ENCODE data around the gene ARID5A.

The ARID5A gene

GRCh38 chr2:96575785-96576456 lies 39.4 kb downstream of the ARID5A start:
- H3K27ac ChIP-seq (ENCODE audit: low read depth, low read length): no peak overlapping the region
- no peak overlapping the region for H3K4me3 ChIP-seq (ENCODE audit: low read depth, low read length)
- H3K27me3 ChIP-seq (ENCODE audit: control insufficient read depth, insufficient read depth, low read length): no peaks in the 10 kb centered on the region
- H3K4me1 ChIP-seq (ENCODE audit: control insufficient read depth, insufficient read depth, low read length): no peaks in the 10 kb centered on the region
- H3K9me3 ChIP-seq (ENCODE audit: control insufficient read depth, insufficient read depth, low read depth, low read length): no peaks in the 10 kb centered on the region
- H3K36me3 ChIP-seq (ENCODE audit: control insufficient read depth, insufficient read depth, low read length): no peaks in the 10 kb centered on the region
- no peak overlapping the region for H3K9ac ChIP-seq (ENCODE audit: low read length)

- no peak overlapping the region for H3K4me3 ChIP-seq (ENCODE audit: low read depth, low read length)
- H3K4me1 ChIP-seq (ENCODE audit: control insufficient read depth, insufficient read depth, low read length): no peaks in the 10 kb centered on the region
Measured at GRCh38 chr2:96577501-96577900, 40.9 kb downstream of the ARID5A start.

GRCh38 chr2:96578731-96579130 lies 42.2 kb downstream of the ARID5A start:
- H3K4me1 ChIP-seq (ENCODE audit: control insufficient read depth, insufficient read depth, low read length): no peaks in the 10 kb centered on the region

More at GRCh38 chr2:96577501-96577900, 40.9 kb downstream of the ARID5A start:
- no peak overlapping the region for H3K9ac ChIP-seq (ENCODE audit: low read length)
- no peaks in the 10 kb centered on the region for H3K27me3 ChIP-seq (ENCODE audit: control insufficient read depth, insufficient read depth, low read length)
- H3K27ac ChIP-seq (ENCODE audit: low read depth, low read length): no peak overlapping the region
- no peaks in the 10 kb centered on the region for H3K36me3 ChIP-seq (ENCODE audit: control insufficient read depth, insufficient read depth, low read length)
- H3K9me3 ChIP-seq (ENCODE audit: control insufficient read depth, insufficient read depth, low read depth, low read length): no peaks in the 10 kb centered on the region

GRCh38 chr2:96579422-96579821 lies 42.9 kb downstream of the ARID5A start:
- H3K27ac ChIP-seq (ENCODE audit: low read depth, low read length): no peak overlapping the region
- no peaks in the 10 kb centered on the region for H3K4me1 ChIP-seq (ENCODE audit: control insufficient read depth, insufficient read depth, low read length)
- H3K4me3 ChIP-seq (ENCODE audit: low read depth, low read length): no peak overlapping the region
- no peak overlapping the region for H3K9ac ChIP-seq (ENCODE audit: low read length)
- H3K27me3 ChIP-seq (ENCODE audit: control insufficient read depth, insufficient read depth, low read length): no peaks in the 10 kb centered on the region
- no peaks in the 10 kb centered on the region for H3K9me3 ChIP-seq (ENCODE audit: control insufficient read depth, insufficient read depth, low read depth, low read length)
- H3K36me3 ChIP-seq (ENCODE audit: control insufficient read depth, insufficient read depth, low read length): no peaks in the 10 kb centered on the region

More at GRCh38 chr2:96578731-96579130, 42.2 kb downstream of the ARID5A start:
- H3K4me3 ChIP-seq (ENCODE audit: low read depth, low read length): no peak overlapping the region
- no peaks in the 10 kb centered on the region for H3K36me3 ChIP-seq (ENCODE audit: control insufficient read depth, insufficient read depth, low read length)
- no peaks in the 10 kb centered on the region for H3K9me3 ChIP-seq (ENCODE audit: control insufficient read depth, insufficient read depth, low read depth, low read length)
- no peak overlapping the region for H3K9ac ChIP-seq (ENCODE audit: low read length)
- H3K27ac ChIP-seq (ENCODE audit: low read depth, low read length): no peak overlapping the region
- H3K27me3 ChIP-seq (ENCODE audit: control insufficient read depth, insufficient read depth, low read length): no peaks in the 10 kb centered on the region

GRCh38 chr2:96580771-96581170 lies 44.2 kb downstream of the ARID5A start:
- H3K27ac ChIP-seq (ENCODE audit: low read depth, low read length): no peak overlapping the region
- H3K9ac ChIP-seq (ENCODE audit: low read length): no peak overlapping the region
- H3K27me3 ChIP-seq (ENCODE audit: control insufficient read depth, insufficient read depth, low read length): no peaks in the 10 kb centered on the region
- H3K4me1 ChIP-seq (ENCODE audit: control insufficient read depth, insufficient read depth, low read length): no peaks in the 10 kb centered on the region
- no peaks in the 10 kb centered on the region for H3K36me3 ChIP-seq (ENCODE audit: control insufficient read depth, insufficient read depth, low read length)
- H3K4me3 ChIP-seq (ENCODE audit: low read depth, low read length): no peak overlapping the region
- no peaks in the 10 kb centered on the region for H3K9me3 ChIP-seq (ENCODE audit: control insufficient read depth, insufficient read depth, low read depth, low read length)

GRCh38 chr2:96584017-96584416 lies 47.5 kb downstream of the ARID5A start:
- no peaks in the 10 kb centered on the region for H3K9me3 ChIP-seq (ENCODE audit: control insufficient read depth, insufficient read depth, low read depth, low read length)
- H3K9ac ChIP-seq (ENCODE audit: low read length): no peak overlapping the region
- H3K27ac ChIP-seq (ENCODE audit: low read depth, low read length): no peak overlapping the region
- no peaks in the 10 kb centered on the region; the same call in 1 of the 2 replicates for H3K4me1 ChIP-seq (ENCODE audit: control insufficient read depth, insufficient read depth, low read length)
- H3K36me3 ChIP-seq (ENCODE audit: control insufficient read depth, insufficient read depth, low read length): no peaks in the 10 kb centered on the region
- H3K4me3 ChIP-seq (ENCODE audit: low read depth, low read length): no peak overlapping the region
- no peaks in the 10 kb centered on the region for H3K27me3 ChIP-seq (ENCODE audit: control insufficient read depth, insufficient read depth, low read length)

GRCh38 chr2:96587843-96588242 lies 51.3 kb downstream of the ARID5A start:
- H3K27ac ChIP-seq (ENCODE audit: low read depth, low read length): 0 out of 2 replicates have a peak overlapping the region, but pooled peaks have one; percentile 57
- no peaks in the 10 kb centered on the region for H3K9me3 ChIP-seq (ENCODE audit: control insufficient read depth, insufficient read depth, low read depth, low read length)
- H3K4me3 ChIP-seq (ENCODE audit: low read depth, low read length): no peak overlapping the region
- H3K9ac ChIP-seq (ENCODE audit: low read length): no peak overlapping the region
- peaks cover 8% of the 10 kb centered on the region; the same call in 1 of the 2 replicates for H3K36me3 ChIP-seq (ENCODE audit: control insufficient read depth, insufficient read depth, low read length)
- no peaks in the 10 kb centered on the region; the same call in 1 of the 2 replicates for H3K4me1 ChIP-seq (ENCODE audit: control insufficient read depth, insufficient read depth, low read length)
- H3K27me3 ChIP-seq (ENCODE audit: control insufficient read depth, insufficient read depth, low read length): no peaks in the 10 kb centered on the region

- no peak overlapping the region for H3K9ac ChIP-seq (ENCODE audit: low read length)
- no peak overlapping the region for H3K4me3 ChIP-seq (ENCODE audit: low read depth, low read length)
- H3K4me1 ChIP-seq (ENCODE audit: control insufficient read depth, insufficient read depth, low read length): no peaks in the 10 kb centered on the region; the same call in 1 of the 2 replicates
- H3K36me3 ChIP-seq (ENCODE audit: control insufficient read depth, insufficient read depth, low read length): peaks cover 40% of the 10 kb centered on the region
- no peak overlapping the region for H3K27ac ChIP-seq (ENCODE audit: low read depth, low read length)
- no peaks in the 10 kb centered on the region for H3K27me3 ChIP-seq (ENCODE audit: control insufficient read depth, insufficient read depth, low read length)
- H3K9me3 ChIP-seq (ENCODE audit: control insufficient read depth, insufficient read depth, low read depth, low read length): no peaks in the 10 kb centered on the region
Measured at GRCh38 chr2:96591054-96591453, 54.5 kb downstream of the ARID5A start.

GRCh38 chr2:96591494-96591893 lies 54.9 kb downstream of the ARID5A start:
- no peak overlapping the region for H3K9ac ChIP-seq (ENCODE audit: low read length)
- H3K27me3 ChIP-seq (ENCODE audit: control insufficient read depth, insufficient read depth, low read length): no peaks in the 10 kb centered on the region
- no peak overlapping the region for H3K4me3 ChIP-seq (ENCODE audit: low read depth, low read length)
- peaks cover 45% of the 10 kb centered on the region for H3K36me3 ChIP-seq (ENCODE audit: control insufficient read depth, insufficient read depth, low read length)
- H3K4me1 ChIP-seq (ENCODE audit: control insufficient read depth, insufficient read depth, low read length): no peaks in the 10 kb centered on the region; the same call in 1 of the 2 replicates
- no peaks in the 10 kb centered on the region for H3K9me3 ChIP-seq (ENCODE audit: control insufficient read depth, insufficient read depth, low read depth, low read length)
- no peak overlapping the region for H3K27ac ChIP-seq (ENCODE audit: low read depth, low read length)

GRCh38 chr2:96594282-96594681 lies 57.7 kb downstream of the ARID5A start:
- Histone ChIP-seq H3K9me3 (ENCODE audit: control insufficient read depth, insufficient read depth, low read depth, low read length) (no peaks in the 10 kb centered on the region), H3K27me3 (ENCODE audit: control insufficient read depth, insufficient read depth, low read length) (no peaks in the 10 kb centered on the region), H3K4me3 (ENCODE audit: low read depth, low read length) (no peak overlapping the region), H3K4me1 (ENCODE audit: control insufficient read depth, insufficient read depth, low read length) (no peaks in the 10 kb centered on the region), H3K27ac (ENCODE audit: low read depth, low read length) (no peak overlapping the region), H3K9ac (ENCODE audit: low read length) (no peak overlapping the region), H3K36me3 (ENCODE audit: control insufficient read depth, insufficient read depth, low read length) (peaks cover 68% of the 10 kb centered on the region)

GRCh38 chr2:96594691-96595152 lies 58.2 kb downstream of the ARID5A start:
- H3K4me1 ChIP-seq (ENCODE audit: control insufficient read depth, insufficient read depth, low read length): no peaks in the 10 kb centered on the region
- no peak overlapping the region for H3K9ac ChIP-seq (ENCODE audit: low read length)
- H3K9me3 ChIP-seq (ENCODE audit: control insufficient read depth, insufficient read depth, low read depth, low read length): no peaks in the 10 kb centered on the region
- peaks cover 70% of the 10 kb centered on the region for H3K36me3 ChIP-seq (ENCODE audit: control insufficient read depth, insufficient read depth, low read length)
- no peaks in the 10 kb centered on the region for H3K27me3 ChIP-seq (ENCODE audit: control insufficient read depth, insufficient read depth, low read length)
- H3K27ac ChIP-seq (ENCODE audit: low read depth, low read length): no peak overlapping the region
- no peak overlapping the region for H3K4me3 ChIP-seq (ENCODE audit: low read depth, low read length)
